HPDE6-E6E7 (cell line): ENCODE data around the gene MLH3.
A peak's percentile ranks its signal among the peaks of the same experiment; 100 is the strongest.
"Not testable (repeated sequence)": the region's sequence is repeated elsewhere in the genome, so short reads cannot be mapped to it uniquely, and the experiment has no call there.

Source experiments
- DNase-seq: peaks from one replicate; pipeline ENCODE4 v3.0.0; 2011; ENCODE audit warnings: missing footprints; ENCODE audit errors: extremely low spot score

The MLH3 gene

GRCh38 chr14:75025876-75026275, 25.4 kb downstream of the MLH3 start:
- no peak for DNase-seq

DNA sequence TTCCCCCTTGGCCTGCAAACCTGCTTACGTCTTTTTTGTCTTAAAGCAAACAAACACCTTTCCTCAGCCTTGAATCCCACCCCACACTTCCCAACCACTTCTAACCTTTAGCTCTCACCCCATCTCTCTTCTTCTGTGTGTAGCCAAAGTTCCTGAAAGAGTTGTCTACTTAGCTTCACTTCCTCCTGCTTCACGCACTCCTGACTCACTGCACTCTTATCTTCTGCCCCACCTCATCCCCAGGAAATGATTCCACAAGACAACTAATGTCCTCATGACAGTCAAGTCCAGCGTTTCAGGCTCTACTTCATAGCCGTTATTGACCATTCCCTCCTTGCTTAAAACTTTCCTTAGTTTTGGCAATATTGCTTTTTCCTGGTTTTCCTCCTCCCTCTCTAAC, 26.2 kb downstream of the MLH3 start:
- DNase-seq, result no peak

- DNase-seq, result no peak
Measured at GRCh38 chr14:75023108-75023507, 28.2 kb downstream of the MLH3 start.

- no peak for DNase-seq
Measured at GRCh38 chr14:75022655-75023054, 28.6 kb downstream of the MLH3 start.

GRCh38 chr14:75018694-75019093, 32.6 kb downstream of the MLH3 start:
- no peak for DNase-seq

DNA sequence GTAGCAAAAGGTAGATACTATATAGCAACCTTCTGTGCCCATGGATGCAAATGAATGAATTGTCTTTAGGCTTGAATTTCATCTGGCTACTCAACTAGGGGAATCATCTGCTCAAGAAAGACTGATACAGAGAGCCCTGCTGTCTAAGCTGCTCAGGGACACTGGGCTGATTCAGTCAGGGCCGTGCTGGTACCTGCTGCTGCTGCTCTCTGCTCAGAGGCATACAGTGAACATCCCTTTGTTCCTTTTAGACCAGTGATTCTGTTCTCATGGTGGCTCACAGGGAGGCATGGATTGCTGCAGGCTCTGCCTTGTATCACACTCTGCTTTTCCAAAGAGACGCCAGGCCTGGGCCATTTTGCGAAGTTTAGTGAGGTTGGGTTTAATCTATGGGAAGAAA, 34.5 kb downstream of the MLH3 start:
- no peak for DNase-seq

DNA sequence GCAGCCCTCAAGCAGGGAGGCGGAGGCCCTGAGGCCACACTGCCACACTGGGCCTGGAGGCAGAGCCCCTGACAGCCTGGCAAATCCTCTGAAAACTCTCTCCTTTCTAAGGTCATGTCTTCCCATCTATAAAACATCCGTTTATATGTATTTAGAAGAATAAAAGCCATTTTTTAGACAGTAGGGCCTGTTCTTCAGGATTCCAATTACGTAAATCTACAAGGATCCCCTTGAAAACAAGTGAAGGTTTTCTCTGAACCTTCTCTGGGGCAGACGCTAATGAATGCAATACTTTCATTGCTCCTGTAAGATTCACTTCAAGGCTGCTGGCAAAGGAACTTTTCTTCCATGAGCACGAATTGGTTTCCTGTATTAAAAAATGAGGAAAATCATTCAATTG, 35.8 kb downstream of the MLH3 start:
- no peak for DNase-seq

DNA sequence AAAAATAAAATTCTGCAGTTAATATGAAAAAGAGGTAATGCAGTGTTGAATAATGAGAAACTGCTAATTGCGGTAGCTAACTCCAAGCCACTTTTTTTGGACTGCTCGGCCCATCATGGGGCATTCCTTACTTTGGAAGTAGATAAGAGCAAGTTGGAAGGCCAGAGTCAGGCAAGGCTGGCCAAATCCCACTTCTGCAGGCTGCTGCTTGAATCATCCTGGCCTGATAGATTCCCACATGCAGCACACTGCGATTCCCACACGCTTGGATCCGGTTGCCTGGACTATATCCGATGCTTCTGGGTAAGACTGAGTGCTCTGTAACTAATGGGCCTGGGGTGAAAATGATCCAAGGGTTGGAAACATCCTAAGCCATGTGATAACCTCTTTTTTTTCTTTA, 38.0 kb downstream of the MLH3 start:
- DNase-seq, result no peak

- no peak for DNase-seq
Measured at GRCh38 chr14:75011356-75011994, 39.8 kb downstream of the MLH3 start.

DNA sequence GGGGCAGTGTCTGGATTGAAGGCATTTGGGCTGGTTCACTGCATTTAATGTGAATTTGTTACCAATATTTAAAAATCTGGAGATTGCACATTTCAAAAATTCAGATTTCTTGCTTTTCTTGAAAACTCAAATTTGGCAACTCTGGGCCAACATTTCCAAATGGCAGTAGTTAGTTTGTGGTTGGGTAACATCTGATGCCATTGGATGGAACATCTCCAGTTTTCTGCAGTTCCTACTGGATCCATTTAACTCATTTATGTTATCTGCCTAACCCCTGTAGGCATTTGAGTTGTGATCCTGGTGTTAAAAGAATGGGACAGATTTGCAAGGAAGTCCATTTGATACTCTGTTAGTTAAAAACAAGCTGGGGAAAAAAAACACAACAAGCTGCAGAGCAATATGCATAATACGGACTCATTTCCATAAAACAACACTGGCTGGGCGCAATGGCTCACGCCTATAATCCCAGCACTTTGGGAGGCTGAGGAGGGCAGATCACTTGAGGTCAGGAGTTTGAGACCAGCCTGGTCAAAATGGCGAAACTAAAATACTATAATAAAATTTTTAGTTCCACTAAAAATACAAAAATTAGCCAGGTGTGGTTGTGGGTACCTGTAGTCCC, 40.7 kb downstream of the MLH3 start:
- DNase-seq, result no peak

GRCh38 chr14:75009176-75009575, 42.1 kb downstream of the MLH3 start:
- DNase-seq, result no peak

GRCh38 chr14:75005357-75005756, 45.9 kb downstream of the MLH3 start:
- DNase-seq, result no peak

DNA sequence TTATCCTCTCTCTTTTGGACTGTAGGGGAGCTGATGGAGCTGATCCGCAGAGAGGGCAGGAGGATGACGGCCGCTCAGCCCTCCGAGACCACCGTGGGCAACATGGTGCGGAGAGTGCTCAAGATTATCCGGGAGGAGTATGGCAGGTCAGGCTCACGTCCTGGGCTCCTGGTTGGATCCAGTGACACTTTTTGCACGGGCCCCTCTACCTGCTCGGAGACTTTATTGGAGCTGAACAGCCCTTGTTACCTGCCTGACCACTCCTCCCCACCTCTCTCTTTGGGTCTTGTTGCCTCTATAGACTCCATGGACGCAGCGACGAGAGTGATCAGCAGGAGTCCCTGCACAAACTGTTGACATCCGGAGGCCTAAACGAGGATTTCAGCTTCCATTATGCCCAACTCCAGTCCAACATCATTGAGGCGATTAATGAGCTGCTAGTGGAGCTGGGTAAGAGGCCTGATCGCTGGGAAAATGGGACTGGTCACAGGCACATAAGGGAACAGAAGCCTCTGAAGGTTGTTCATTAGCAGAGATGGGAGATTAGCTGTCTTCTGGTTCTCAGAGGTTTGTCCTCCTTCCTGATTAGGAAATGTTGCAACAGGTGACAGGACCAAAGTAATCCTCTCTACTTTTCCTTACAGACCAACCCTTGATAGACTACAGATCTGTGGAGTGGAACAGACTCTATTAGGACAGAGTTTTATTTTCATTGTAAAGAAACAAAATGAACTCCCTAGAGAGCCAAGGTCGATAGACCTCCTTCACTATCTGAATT, 47.8 kb downstream of the MLH3 start:
- no peak for DNase-seq

GRCh38 chr14:75002392-75003249, 48.6 kb downstream of the MLH3 start, which contains the start of gene EIF2B2:
Gene EIF2B2 (plus strand): TSS chr14:75002921. CDS start chr14:75002991, 70 bp downstream.
- peak; percentile 97 for DNase-seq

DNA sequence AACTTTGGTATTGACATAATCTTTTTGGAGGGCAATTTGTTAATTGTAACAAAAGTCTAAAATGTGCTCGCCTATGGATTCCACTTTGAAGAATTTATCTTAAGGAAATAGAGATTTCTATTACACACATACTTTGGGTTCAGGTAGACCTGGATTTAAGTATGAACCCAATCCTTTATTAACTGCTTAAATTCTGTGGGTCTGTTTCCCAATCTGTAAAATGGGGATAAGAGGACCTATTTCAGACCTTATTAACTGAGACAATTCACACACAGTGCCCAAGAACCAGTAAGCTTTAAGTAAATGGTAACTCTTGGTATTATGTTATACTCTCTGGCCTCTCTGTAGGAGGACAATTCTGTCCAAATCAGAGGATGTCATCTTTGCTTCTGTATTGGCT, 49.4 kb downstream of the MLH3 start:
- DNase-seq, result no peak

- DNase-seq, result no peak
Measured at GRCh38 chr14:75001261-75001660, 50.0 kb downstream of the MLH3 start.

- not testable (repeated sequence) for DNase-seq
Measured at GRCh38 chr14:74995781-74996180, 55.5 kb downstream of the MLH3 start.

GRCh38 chr14:74994182-74994581, 57.1 kb downstream of the MLH3 start:
- DNase-seq, result not testable (repeated sequence)

GRCh38 chr14:74988993-74989392, 62.3 kb downstream of the MLH3 start:
- no peak for DNase-seq

DNA sequence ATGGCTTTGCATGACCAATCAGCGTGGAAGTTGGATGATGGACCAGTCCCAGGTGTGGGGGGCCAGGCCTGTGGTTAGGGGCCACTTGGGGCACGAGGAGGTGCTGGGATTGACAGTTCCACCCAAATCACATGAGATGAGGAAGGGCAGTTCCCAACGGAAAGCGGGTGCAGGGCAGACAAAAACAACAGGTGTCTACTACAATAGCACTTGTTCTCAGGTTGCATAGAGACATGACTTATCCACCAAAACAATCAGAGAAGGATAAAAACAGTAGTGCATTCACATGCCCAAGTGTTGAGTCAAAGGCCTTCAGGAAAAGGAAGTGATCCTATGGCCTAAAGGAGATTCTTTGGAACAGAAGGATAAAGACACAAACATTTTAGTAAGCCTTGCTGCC, 63.1 kb downstream of the MLH3 start:
- peak; percentile 85 for DNase-seq

GRCh38 chr14:74985806-74986205, 65.5 kb downstream of the MLH3 start:
- DNase-seq, result no peak

DNA sequence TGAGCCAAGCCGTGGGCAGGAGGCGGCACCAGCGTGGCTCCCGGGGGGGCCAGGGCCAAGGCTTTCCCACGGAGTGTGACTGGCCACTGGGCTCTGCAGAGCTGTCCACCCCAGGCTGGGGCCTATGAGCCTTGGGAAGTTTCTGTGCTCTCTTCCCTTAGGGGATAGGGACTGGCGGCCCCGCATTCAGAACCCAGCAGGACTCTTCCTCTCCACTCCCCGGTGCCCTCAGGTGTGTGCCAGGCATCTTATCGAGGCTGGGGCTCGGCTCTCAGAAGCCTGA, 66.3 kb downstream of the MLH3 start:
- DNase-seq, result no peak
